ENCODE data around the gene TSPAN5. TPM values are rescaled to one million over a fixed set of nuclear protein-coding genes. Genes with fewer than 3 reads are reported as not detected.
"Not testable (repeated sequence)": the region's sequence is repeated elsewhere in the genome, so short reads cannot be mapped to it uniquely, and the experiment has no call there.

TSPAN5 gene
- 27.5 TPM for total RNA-seq
- 10.9 TPM for polyA plus RNA-seq

- Histone ChIP-seq H3K4me1 (ENCODE audit: insufficient read depth) (no peaks in the 10 kb centered on the region), H3K36me3 (ENCODE audit: insufficient read depth) (no peaks in the 10 kb centered on the region), H3K4me3 (ENCODE audit: low read depth, low read length) (peak within 1 kb of the TSS; percentile 74), H3K27ac (ENCODE audit: low read depth) (peak within 1 kb of the TSS; percentile 71)
- under 1% methylated on average over 113 of the region's 113 CpGs for WGBS
- DNase-seq (ENCODE audit: extremely low spot score) = no peak
These were observed at the start of gene TSPAN5 for GRCh38 chr4:98658287-98659105. TSS of gene TSPAN5 (minus strand) at chr4:98658611.

GRCh38 chr4:98706935-98707334 lies 48.5 kb upstream of the TSPAN5 start:
- no peak for DNase-seq (ENCODE audit: extremely low spot score)
- WGBS = 86% methylated on average over 1 of the region's 1 CpG

GRCh38 chr4:98706200-98706813 lies 47.9 kb upstream of the TSPAN5 start:
- Histone ChIP-seq H3K27ac (ENCODE audit: low read depth) (no peak overlapping the region), H3K4me3 (ENCODE audit: low read depth, low read length) (no peak overlapping the region), H3K4me1 (ENCODE audit: insufficient read depth) (no peaks in the 10 kb centered on the region), H3K36me3 (ENCODE audit: insufficient read depth) (no peaks in the 10 kb centered on the region)
- 87% methylated on average over 4 of the region's 4 CpGs for WGBS
- no peak for DNase-seq (ENCODE audit: extremely low spot score)

More at GRCh38 chr4:98706935-98707334, 48.5 kb upstream of the TSPAN5 start:
- H3K4me1 ChIP-seq (ENCODE audit: insufficient read depth) = no peaks in the 10 kb centered on the region
- H3K36me3 ChIP-seq (ENCODE audit: insufficient read depth) = no peaks in the 10 kb centered on the region
- H3K4me3 ChIP-seq (ENCODE audit: low read depth, low read length) = no peak overlapping the region
- no peak overlapping the region for H3K27ac ChIP-seq (ENCODE audit: low read depth)

- not testable (repeated sequence) for H3K4me1 ChIP-seq (ENCODE audit: insufficient read depth); DNase-seq (ENCODE audit: extremely low spot score); H3K4me3 ChIP-seq (ENCODE audit: low read depth, low read length); H3K36me3 ChIP-seq (ENCODE audit: insufficient read depth); H3K27ac ChIP-seq (ENCODE audit: low read depth)
- 89% methylated on average over 3 of the region's 3 CpGs for WGBS
These were observed 47.2 kb upstream of the TSPAN5 start for GRCh38 chr4:98705586-98705985.

GRCh38 chr4:98700656-98701055 lies 42.2 kb upstream of the TSPAN5 start:
- 89% methylated on average over 3 of the region's 3 CpGs for WGBS
- Histone ChIP-seq H3K36me3 (ENCODE audit: insufficient read depth) (no peaks in the 10 kb centered on the region), H3K4me1 (ENCODE audit: insufficient read depth) (no peaks in the 10 kb centered on the region), H3K27ac (ENCODE audit: low read depth) (no peak overlapping the region), H3K4me3 (ENCODE audit: low read depth, low read length) (no peak overlapping the region)
- no peak for DNase-seq (ENCODE audit: extremely low spot score)

GRCh38 chr4:98694076-98694475 lies 35.7 kb upstream of the TSPAN5 start:
- Histone ChIP-seq H3K36me3 (ENCODE audit: insufficient read depth) (no peaks in the 10 kb centered on the region), H3K4me3 (ENCODE audit: low read depth, low read length) (no peak overlapping the region), H3K27ac (ENCODE audit: low read depth) (no peak overlapping the region), H3K4me1 (ENCODE audit: insufficient read depth) (no peaks in the 10 kb centered on the region)
- no peak for DNase-seq (ENCODE audit: extremely low spot score)
- WGBS = 92% methylated on average over 10 of the region's 10 CpGs

GRCh38 chr4:98692411-98692810 lies 34.0 kb upstream of the TSPAN5 start:
- Histone ChIP-seq H3K4me1 (ENCODE audit: insufficient read depth) (no peaks in the 10 kb centered on the region), H3K27ac (ENCODE audit: low read depth) (no peak overlapping the region), H3K4me3 (ENCODE audit: low read depth, low read length) (no peak overlapping the region), H3K36me3 (ENCODE audit: insufficient read depth) (no peaks in the 10 kb centered on the region)
- no peak for DNase-seq (ENCODE audit: extremely low spot score)
- WGBS = 24% methylated on average over 7 of the region's 7 CpGs

GRCh38 chr4:98691588-98691987 lies 33.2 kb upstream of the TSPAN5 start:
- Histone ChIP-seq H3K4me3 (ENCODE audit: low read depth, low read length) (no peak overlapping the region), H3K36me3 (ENCODE audit: insufficient read depth) (no peaks in the 10 kb centered on the region), H3K4me1 (ENCODE audit: insufficient read depth) (no peaks in the 10 kb centered on the region), H3K27ac (ENCODE audit: low read depth) (no peak overlapping the region)
- 93% methylated on average over 4 of the region's 4 CpGs for WGBS
- DNase-seq (ENCODE audit: extremely low spot score) = no peak

GRCh38 chr4:98689507-98690174 lies 31.2 kb upstream of the TSPAN5 start:
- no peak overlapping the region for H3K4me3 ChIP-seq (ENCODE audit: low read depth, low read length)
- H3K4me1 ChIP-seq (ENCODE audit: insufficient read depth) = no peaks in the 10 kb centered on the region
- no peak for DNase-seq (ENCODE audit: extremely low spot score)
- no peak overlapping the region for H3K27ac ChIP-seq (ENCODE audit: low read depth)
- WGBS = 96% methylated on average over 4 of the region's 4 CpGs
- no peaks in the 10 kb centered on the region for H3K36me3 ChIP-seq (ENCODE audit: insufficient read depth)

GRCh38 chr4:98688411-98689290 lies 30.2 kb upstream of the TSPAN5 start:
- 12% methylated on average over 5 of the region's 5 CpGs for WGBS
- no peaks in the 10 kb centered on the region for H3K4me1 ChIP-seq (ENCODE audit: insufficient read depth)
- H3K36me3 ChIP-seq (ENCODE audit: insufficient read depth) = no peaks in the 10 kb centered on the region
- H3K27ac ChIP-seq (ENCODE audit: low read depth) = no peak overlapping the region
- DNase-seq (ENCODE audit: extremely low spot score) = no peak
- no peak overlapping the region for H3K4me3 ChIP-seq (ENCODE audit: low read depth, low read length)

- H3K4me1 ChIP-seq (ENCODE audit: insufficient read depth) = no peaks in the 10 kb centered on the region
- WGBS = 69% methylated on average over 1 of the region's 1 CpG
- H3K36me3 ChIP-seq (ENCODE audit: insufficient read depth) = no peaks in the 10 kb centered on the region
- DNase-seq (ENCODE audit: extremely low spot score) = no peak
- no peak overlapping the region for H3K4me3 ChIP-seq (ENCODE audit: low read depth, low read length)
- H3K27ac ChIP-seq (ENCODE audit: low read depth) = no peak overlapping the region
These were observed 29.5 kb upstream of the TSPAN5 start for GRCh38 chr4:98687876-98688275.

GRCh38 chr4:98686847-98687246 lies 28.4 kb upstream of the TSPAN5 start:
- H3K4me1 ChIP-seq (ENCODE audit: insufficient read depth) = no peaks in the 10 kb centered on the region
- no peak overlapping the region for H3K4me3 ChIP-seq (ENCODE audit: low read depth, low read length)
- WGBS = 48% methylated on average over 1 of the region's 1 CpG
- no peak for DNase-seq (ENCODE audit: extremely low spot score)
- H3K36me3 ChIP-seq (ENCODE audit: insufficient read depth) = no peaks in the 10 kb centered on the region
- no peak overlapping the region for H3K27ac ChIP-seq (ENCODE audit: low read depth)

- Histone ChIP-seq H3K27ac (ENCODE audit: low read depth) (no peak overlapping the region), H3K4me3 (ENCODE audit: low read depth, low read length) (no peak overlapping the region), H3K36me3 (ENCODE audit: insufficient read depth) (no peaks in the 10 kb centered on the region), H3K4me1 (ENCODE audit: insufficient read depth) (no peaks in the 10 kb centered on the region)
- 87% methylated on average over 3 of the region's 3 CpGs for WGBS
- DNase-seq (ENCODE audit: extremely low spot score) = no peak
These were observed 27.8 kb upstream of the TSPAN5 start for GRCh38 chr4:98686043-98686707.
